ENCODE measurements around the gene CFAP99.

DNA sequence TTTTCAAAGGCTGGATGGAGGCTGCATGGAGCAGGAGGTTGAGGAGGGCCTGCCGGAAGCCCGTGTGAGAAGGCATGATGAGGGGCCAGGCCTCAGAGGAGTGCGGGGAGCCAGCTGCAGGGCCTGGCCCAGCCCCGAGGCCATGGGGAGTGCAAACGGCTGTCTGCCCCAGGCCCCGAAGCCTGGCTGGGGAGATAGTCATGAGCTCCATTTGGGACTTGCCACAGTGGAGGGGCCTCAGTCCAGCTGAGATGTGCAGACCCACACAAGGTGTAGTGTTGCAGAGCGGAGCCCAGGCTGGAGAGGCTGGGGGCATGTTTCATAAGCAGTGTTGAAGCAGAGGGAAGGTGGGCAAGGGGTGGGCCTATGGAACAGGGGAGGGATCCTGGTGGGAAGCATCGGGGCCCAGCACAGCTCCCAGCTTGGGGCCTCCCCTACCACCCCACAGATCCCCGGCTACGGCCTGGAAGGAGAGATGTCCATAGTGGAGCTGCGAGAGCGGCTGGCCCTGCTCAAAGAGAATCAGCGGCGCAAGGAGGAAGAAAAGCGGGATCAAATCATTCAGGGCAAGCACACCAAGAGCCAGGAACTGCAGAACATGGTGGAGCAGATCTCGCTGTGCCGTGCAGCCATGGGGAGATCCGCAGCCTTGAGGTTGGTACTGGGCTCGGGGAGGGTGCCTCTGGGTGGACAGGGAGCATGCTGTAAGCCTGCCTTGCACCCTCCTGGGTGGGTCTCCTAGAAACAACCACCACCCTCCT lies 41.0 kb downstream of the CFAP99 start:
- no peak for TF ChIP-seq CTCF (IDR thresholded peaks at IDR 0.05; ENCODE audit: borderline replicate concordance, extremely low read depth, low read length, poor library complexity, severe bottlenecking)
- TF ChIP-seq EZH2 (IDR thresholded peaks at IDR 0.05; ENCODE audit: borderline replicate concordance, low read depth, low read length, severe bottlenecking) = no peak
